NOMO-1 treated with DMSO at 0.1 percent for 48 hours (cell line): ENCODE measurements around the gene CFAP251.

Experiments
- DNase-seq: peaks from one replicate; lab custom pipeline; 2025; ENCODE audit not compliant: unreplicated experiment; lab: John Stamatoyannopoulos, UW

Gene CFAP251

DNA sequence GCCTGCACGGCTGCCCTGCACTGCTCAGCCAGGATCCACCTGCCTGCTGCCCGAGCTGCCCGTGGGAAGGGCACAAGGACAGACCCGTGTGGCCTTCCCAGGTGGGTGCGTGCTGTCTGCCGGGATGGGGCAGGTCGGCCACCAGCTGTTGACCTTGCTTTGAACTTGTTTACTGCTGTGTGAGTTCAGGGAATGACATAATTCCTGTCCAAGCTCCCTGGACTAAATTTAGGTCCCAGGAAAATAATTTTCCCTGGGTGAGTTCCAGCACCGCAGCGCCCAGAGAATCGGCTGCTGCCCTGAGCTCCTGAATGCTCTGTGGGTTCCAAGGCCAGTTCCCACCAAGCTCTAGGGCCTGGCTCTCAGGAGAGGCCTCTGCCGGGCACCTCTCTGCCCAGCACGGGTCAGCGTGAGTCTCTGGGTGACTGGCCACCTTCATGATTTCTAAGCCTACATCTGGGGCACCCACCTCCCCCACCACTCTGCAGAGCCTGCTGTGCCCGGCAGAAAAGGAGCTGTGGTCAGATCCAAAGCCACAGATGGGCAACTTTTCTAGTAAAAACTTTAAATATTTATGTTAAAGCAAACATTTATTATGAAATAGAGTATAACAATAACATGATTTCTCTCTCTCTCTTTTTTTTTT lies 133.0 kb downstream of the CFAP251 start:
- no peak for DNase-seq

DNA sequence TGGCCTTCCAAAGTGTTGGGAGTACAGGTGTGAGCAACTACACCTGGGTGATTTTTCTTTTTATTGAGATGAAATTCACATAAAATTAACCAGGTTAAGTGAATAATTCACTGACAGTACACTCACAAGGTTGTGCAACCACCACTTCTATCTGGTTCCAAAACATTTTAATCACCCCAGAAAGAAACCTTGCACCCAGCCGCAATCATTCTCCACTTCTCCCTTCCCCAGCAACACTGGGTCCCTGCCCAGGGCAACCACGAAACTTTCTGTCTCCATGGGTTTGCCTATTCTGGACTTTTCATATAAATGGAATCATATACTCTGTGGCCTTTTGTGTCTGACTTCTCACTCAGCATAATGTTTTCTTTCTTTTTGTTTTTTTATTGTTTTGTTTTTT lies 133.9 kb downstream of the CFAP251 start:
- no peak for DNase-seq
